C4-2B (cell line): ENCODE results near the gene HACE1.

Experiments
- CTCF ChIP-seq: fragments of 450-650 bp; conservative IDR thresholded peaks from 2 replicates; pipeline ENCODE4 v1.5.1; 2017; ENCODE audit warnings: mild to moderate bottlenecking
- ZFX ChIP-seq: fragments of 450-650 bp; IDR thresholded peaks from 2 replicates; pipeline ENCODE4 v1.6.1; 2017

DNA sequence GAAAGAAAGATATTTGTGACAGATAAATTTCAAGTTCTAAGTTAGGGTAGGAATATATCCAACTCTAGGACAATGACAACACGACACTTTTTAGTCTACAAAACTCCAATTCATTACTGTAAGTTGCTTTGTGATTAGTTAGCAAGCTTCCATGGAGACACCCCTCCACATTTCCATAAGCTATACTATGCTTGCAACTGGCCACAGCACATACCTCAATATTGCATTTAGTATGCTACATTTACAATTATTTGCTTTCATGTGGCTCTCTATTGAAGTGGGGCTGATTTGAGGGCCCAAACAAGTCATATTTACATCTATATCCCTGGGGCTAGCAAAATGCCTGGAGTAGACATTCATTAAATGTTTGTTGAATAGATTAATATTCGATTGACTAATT lies 129.3 kb downstream of the HACE1 start:
- TF ChIP-seq CTCF (no peak), ZFX (no peak)
